SH-SY5Y (cell line): Measurements from ENCODE around the gene HM13.

Experiments used
- GATA2 ChIP-seq: IDR thresholded peaks from 2 replicates; pipeline ENCODE4 v1.6.1; 2011; ENCODE audit warnings: mild to moderate bottlenecking, low read depth, low read length
- GATA3 ChIP-seq: IDR thresholded peaks from 2 replicates; pipeline ENCODE4 v1.6.1; 2011; ENCODE audit warnings: low read depth, mild to moderate bottlenecking, low read length, moderate library complexity

GRCh38 chr20:31602431-31602778 lies 88.2 kb downstream of the HM13 start:
- TF ChIP-seq GATA2 (no peak), GATA3 (no peak)
